NCI-H510A (cell line): Measurements from ENCODE around the gene TRUB1.
"Not testable (repeated sequence)": the region's sequence is repeated elsewhere in the genome, so short reads cannot be mapped to it uniquely, and the experiment has no call there.

Experiments
- DNase-seq: peaks from one replicate; lab custom pipeline; 2025; lab: John Stamatoyannopoulos, UW

TRUB1 gene

GRCh38 chr10:114925587-114926586 lies 12.1 kb upstream of the TRUB1 start:
- no peak for DNase-seq

DNA sequence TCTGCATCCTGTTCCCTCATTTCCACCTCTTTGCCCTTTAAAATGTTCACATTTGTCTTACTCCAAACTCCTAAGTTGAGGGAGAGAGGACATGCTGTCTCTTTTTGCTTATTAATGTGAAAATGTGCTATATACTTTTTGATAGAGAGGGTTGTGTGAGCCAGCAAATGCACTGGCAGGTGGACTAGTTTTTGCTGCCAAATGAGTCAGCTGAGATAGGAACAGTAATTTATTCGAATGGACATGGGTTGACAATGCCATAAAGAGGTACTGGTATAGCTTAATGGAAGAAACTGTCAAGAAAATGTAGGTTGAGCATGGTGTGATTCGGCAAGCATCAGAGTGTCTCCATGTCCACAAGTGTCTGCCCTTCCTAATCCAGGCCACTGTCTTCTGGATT lies 9.2 kb upstream of the TRUB1 start:
- no peak for DNase-seq

GRCh38 chr10:114930320-114930719 lies 7.7 kb upstream of the TRUB1 start:
- DNase-seq = no peak

DNA sequence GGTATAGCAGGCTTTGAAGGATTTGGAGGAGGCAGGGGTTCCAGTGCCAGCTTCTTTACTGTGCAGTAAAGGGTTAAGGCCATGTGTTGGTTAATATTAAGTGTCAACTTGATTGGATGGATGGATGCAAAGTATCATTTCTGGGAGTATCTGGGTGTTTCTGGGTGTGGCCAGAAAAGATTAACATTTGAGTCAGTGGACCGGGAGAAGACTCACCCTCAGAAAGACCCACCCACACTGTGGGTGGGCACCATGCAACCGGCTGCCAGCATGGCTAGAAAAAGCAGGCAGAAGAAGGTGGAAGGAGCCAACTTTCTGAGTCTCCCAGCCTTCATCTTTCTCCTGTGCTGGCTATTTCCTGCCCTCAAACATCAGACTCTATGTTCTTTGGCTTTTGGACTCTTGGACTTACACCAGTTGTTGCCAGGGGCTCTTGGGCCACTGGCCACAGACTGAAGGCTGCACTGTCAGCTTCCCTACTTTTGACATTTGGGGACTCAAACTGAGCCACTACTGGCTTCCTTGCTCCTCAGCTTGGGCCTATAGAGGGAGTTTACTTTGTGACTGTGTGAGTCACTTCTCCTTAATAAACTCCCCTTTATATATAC lies 6.8 kb upstream of the TRUB1 start:
- no peak for DNase-seq

DNA sequence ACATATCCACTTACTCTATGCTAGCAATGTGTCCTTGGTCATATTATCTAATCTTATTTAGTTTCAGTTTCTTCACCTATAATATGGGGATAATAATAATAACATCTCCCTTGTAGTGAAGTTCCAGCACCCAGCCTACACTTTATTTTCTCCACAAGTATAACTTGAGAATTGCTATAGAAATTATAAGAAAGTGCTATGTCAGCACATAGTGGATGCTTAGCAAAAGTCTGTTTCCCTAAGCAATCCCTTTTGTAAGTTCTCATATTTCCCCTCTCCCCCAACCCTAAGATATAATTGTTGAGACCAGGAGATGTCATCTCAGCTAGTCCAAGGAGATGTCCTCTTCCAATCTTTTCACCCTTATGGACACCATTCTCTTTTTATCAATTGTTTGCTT lies 5.8 kb upstream of the TRUB1 start:
- DNase-seq = no peak

GRCh38 chr10:114932945-114933344 lies 5.0 kb upstream of the TRUB1 start:
- no peak for DNase-seq

DNA sequence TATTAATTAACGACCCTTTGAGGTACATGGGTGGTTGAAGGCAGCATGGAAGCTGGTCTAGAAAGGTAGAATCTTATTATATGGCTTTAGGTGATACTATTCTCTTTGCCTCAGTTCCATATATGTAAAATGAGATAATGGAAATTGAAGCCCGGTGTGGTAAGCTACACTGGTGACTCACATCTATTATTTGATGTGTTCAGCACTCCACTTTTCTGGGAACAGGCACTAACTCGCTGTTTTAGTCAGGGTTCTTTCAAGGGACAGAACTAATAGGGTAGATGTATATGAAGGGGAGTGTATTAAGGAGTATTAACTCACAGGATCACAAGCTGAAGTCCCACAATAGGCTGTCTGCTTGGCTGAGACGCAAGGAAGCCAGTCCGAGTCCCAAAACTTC lies 4.4 kb upstream of the TRUB1 start:
- no peak for DNase-seq

GRCh38 chr10:114933995-114934394 lies 4.0 kb upstream of the TRUB1 start:
- DNase-seq = not testable (repeated sequence)

DNA sequence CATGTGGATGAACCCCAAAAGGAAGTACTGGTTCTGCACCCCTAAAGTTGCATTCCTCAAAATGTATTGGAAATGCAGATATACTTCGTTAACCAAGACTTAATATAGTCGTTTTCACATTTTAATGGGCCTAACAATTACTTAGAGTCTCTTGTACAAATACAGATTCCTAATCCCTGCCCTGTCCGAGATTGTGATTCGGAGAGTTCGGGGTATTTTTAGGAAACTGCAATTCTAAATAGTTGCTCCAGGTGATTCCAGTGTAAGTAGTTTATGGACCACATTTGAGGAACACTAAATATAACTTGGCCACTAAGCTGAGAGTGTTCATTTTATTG lies 830 bp downstream of the TRUB1 start:
- no peak for DNase-seq

- DNase-seq = no peak
These were observed 2.7 kb downstream of the TRUB1 start for GRCh38 chr10:114940735-114941134.

DNA sequence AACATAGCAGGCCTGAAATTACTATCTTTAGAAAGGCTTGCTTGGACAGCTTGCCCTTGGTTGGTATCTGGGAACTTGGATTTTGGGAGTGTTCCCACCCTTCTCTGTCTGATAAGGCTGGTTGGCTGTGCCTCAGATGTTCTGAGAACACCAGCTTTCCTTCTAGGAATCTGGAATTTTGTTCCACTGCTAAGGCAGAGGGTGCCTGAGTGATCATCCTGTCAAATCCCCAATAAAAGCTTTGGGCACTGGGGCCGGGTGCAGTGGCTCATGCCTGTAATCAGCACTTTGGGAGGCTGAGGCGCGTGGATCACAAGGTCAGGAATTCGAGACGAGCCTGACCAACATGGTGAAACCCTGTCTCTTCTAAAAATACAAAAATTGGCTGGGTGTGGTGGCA lies 5.0 kb downstream of the TRUB1 start:
- DNase-seq = no peak

DNA sequence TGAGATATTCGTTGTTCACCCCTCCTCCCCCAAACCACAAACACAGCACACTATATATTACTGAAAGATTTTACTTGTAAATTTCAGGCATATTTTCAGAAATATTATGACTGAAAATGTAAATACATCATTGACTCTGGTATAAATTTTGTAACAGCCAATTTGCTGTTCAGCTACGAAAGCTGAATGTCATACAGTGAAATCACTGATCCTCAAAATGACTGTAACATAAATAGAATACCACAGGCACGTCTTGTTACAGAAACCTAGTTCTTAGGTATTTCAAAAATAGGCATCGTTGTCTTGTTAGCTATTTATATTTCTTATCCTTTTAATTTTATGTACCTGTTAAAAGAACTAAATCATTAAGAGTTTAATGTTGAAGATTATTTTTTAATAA lies 15.1 kb downstream of the TRUB1 start:
- no peak for DNase-seq

DNA sequence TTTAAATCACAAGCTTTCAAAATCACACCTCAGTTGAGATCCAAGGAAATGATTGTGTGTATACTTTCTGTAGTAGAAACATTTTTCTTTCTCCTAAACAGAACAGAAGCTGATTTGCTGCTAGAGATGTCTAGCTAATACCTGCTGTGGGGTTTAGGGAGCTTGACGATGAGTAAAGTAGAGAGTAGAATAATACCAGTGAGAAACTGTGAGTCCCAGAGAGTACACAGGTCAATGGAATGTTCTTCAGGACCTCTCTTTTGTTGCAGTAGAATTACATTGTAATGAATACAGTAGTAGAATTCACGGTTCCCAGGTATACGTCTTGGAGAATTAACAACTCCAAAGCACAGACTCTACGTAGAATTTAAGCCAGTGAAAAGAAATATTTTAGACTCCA lies 18.0 kb downstream of the TRUB1 start:
- no peak for DNase-seq

- no peak for DNase-seq
These were observed 18.5 kb downstream of the TRUB1 start for GRCh38 chr10:114956466-114956865.

- no peak for DNase-seq
These were observed 19.1 kb downstream of the TRUB1 start for GRCh38 chr10:114957122-114957521.

- DNase-seq = no peak
These were observed 19.7 kb downstream of the TRUB1 start for GRCh38 chr10:114957673-114958072.

DNA sequence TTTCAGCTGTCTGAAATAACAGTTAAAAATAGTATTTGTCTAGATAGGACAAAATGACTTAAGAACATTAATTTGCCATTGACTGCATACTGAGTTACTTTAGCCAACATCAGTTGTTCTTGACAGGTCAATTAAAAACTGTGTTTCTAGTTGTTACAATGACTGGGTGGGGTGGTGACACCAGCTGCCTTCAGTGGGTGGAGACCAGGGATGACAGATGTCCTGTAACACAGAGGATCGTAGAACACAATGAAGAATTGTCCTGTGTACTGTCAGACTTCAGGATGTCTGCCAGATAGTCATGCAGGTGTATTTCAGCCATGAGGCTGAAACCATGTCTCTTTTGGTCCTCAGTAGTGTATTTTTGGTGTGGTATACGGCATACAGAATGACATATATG lies 24.4 kb downstream of the TRUB1 start:
- no peak for DNase-seq

GRCh38 chr10:114963908-114964307 lies 25.9 kb downstream of the TRUB1 start:
- DNase-seq = no peak

- no peak for DNase-seq
These were observed 29.1 kb downstream of the TRUB1 start for GRCh38 chr10:114967071-114967470.

DNA sequence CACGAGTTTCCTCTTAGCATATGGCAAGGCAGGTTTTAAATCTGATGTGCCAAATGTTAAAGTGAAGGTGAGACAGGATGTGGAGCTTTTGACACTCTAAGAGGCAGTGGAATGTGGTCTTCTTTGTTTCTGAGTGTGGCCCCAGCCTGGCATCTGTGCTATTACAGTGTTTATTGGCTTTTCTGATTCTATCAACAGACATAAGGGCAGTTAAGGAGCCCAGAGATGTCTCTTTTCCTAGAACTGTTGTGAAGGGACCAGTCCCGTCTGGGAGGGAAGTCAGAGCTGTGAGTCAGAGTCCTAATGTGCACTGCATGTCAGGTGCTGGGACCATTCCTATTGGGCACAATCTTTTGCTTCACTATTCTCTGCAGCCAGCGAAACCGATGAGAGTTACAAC lies 32.5 kb downstream of the TRUB1 start:
- DNase-seq = no peak

DNA sequence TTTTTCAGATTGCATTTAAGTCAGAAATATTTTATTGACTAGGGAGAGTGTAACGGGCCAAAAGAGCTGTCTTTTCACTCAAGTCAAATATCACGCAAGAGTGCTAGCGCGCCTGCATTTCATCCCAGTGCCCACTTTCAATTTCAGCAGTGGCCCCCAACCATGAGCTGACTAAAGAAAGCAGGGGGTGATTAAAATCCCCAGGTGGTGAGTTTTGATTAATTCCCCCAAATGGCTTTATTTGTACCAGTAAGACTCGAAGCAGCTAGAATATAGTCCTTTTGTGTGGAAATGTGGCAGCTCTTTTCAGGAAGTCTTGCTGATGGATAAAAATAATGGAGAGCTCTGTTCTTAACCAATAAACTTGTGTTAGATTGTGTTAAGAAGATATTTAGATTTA lies 35.3 kb downstream of the TRUB1 start:
- no peak for DNase-seq

DNA sequence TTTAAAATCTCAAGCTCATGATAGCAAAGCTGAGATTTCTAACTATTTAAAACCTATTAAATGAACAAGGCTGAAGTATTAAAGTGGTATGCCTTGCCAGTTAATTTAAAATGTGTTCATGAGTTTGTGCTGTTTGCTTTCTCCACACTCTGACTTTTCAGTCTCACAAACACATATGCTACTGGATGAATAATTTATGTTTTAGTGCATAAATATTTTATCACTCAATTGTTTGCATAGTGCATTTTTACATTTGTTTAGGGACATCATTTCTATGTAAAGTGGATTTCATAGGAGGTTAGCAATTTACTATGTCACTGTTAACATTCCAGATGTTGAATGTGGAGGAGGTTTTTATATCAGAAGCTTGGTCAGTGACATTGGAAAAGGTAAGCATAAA lies 36.0 kb downstream of the TRUB1 start:
- DNase-seq = no peak

DNA sequence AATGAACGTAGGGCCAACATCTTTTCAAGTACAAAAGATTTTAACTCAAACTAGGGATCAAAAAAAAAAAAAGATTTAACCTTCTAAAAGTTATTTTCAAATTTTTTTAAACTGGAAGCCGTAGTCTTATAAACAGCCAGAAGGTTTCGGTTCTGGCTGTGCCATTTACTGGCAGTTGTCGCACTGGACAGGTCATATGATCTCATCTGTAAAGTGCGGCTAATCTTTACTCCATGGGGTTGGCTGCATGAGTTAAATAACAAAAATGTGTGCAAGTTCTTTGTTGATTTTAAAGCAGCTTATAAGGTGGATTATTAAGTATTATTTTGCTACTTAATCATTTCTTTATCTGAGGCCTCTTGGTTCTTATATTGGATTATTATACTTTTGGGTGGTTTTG lies 36.6 kb downstream of the TRUB1 start:
- DNase-seq = no peak

- no peak for DNase-seq
These were observed 37.1 kb downstream of the TRUB1 start for GRCh38 chr10:114975091-114975490.
